ENCODE results near the gene REL. TPM values are rescaled to one million over a fixed set of nuclear protein-coding genes. Genes with fewer than 3 reads are reported as not detected.

The REL gene
- total RNA-seq, 2 experiments from 2014 or later = 49.9 to 81.1 TPM

GRCh38 chr2:60957224-60957623 lies 75.8 kb downstream of the REL start:
- TF ChIP-seq CTCF (conservative IDR thresholded peaks at IDR 0.05; ENCODE audit: low read length) = no peak
- intact Hi-C loops (cut with micrococcal nuclease; ENCODE audit: unreplicated experiment) = no loop called here
- Histone ChIP-seq H2AFZ (ENCODE audit: low read length) (no peak overlapping the region), H3K27ac (ENCODE audit: low read depth, low read length, poor library complexity, severe bottlenecking) (no peak overlapping the region), H3K4me2 (ENCODE audit: low read length) (no peak overlapping the region), H3K4me3 (ENCODE audit: low read depth, low read length, poor library complexity, severe bottlenecking) (no peak overlapping the region), H3K36me3 (ENCODE audit: insufficient read depth, low read length) (peaks cover 17% of the 10 kb centered on the region), H3K9me3 (ENCODE audit: low read length) (no peaks in the 10 kb centered on the region), H3K9me2 (ENCODE audit: insufficient read depth, low read length) (no peaks in the 10 kb centered on the region), H3K4me1 (ENCODE audit: insufficient read depth, low read length, poor library complexity, severe bottlenecking) (no peaks in the 10 kb centered on the region), H3K79me2 (ENCODE audit: insufficient read depth, low read depth, low read length) (no peaks in the 10 kb centered on the region), H4K20me1 (ENCODE audit: insufficient read depth, low read length) (no peaks in the 10 kb centered on the region)
- ChIA-PET POLR2A (interaction anchor here (1.4 kb wide), 1 partner anchor 8 kb away, joined by 4 read pairs; no protein-coding TSS in a partner anchor), CTCF (ENCODE audit: unreplicated experiment) (no interaction called here)
- no peak for DNase-seq (ENCODE audit: low spot score)
- no TSS peak for BruUV-seq (replicated peaks)

- H3K27ac ChIP-seq (ENCODE audit: low read depth, low read length, poor library complexity, severe bottlenecking) = no peak overlapping the region
- POLR2A ChIA-PET = interaction anchor here (1.4 kb wide), 1 partner anchor 8 kb away, joined by 4 read pairs; no protein-coding TSS in a partner anchor
- no TSS peak for BruUV-seq (replicated peaks)
Observed at GRCh38 chr2:60957643-60958042, 76.3 kb downstream of the REL start.

GRCh38 chr2:60958361-60958760 lies 77.0 kb downstream of the REL start:
- Histone ChIP-seq H3K4me2 (ENCODE audit: low read length) (no peak overlapping the region), H3K4me3 (ENCODE audit: low read depth, low read length, poor library complexity, severe bottlenecking) (no peak overlapping the region), H3K36me3 (ENCODE audit: insufficient read depth, low read length) (peaks cover 8% of the 10 kb centered on the region), H3K4me1 (ENCODE audit: insufficient read depth, low read length, poor library complexity, severe bottlenecking) (no peaks in the 10 kb centered on the region), H2AFZ (ENCODE audit: low read length) (no peak overlapping the region), H3K9me3 (ENCODE audit: low read length) (no peaks in the 10 kb centered on the region), H3K27ac (ENCODE audit: low read depth, low read length, poor library complexity, severe bottlenecking) (no peak overlapping the region), H4K20me1 (ENCODE audit: insufficient read depth, low read length) (no peaks in the 10 kb centered on the region), H3K79me2 (ENCODE audit: insufficient read depth, low read depth, low read length) (no peaks in the 10 kb centered on the region), H3K9me2 (ENCODE audit: insufficient read depth, low read length) (no peaks in the 10 kb centered on the region)
- no peak for DNase-seq (ENCODE audit: low spot score)
- TF ChIP-seq EZH2phosphoT487 (IDR thresholded peaks at IDR 0.05; ENCODE audit: borderline replicate concordance, low read depth, low read length) = no peak
- TF ChIP-seq CTCF (conservative IDR thresholded peaks at IDR 0.05; ENCODE audit: low read length) = no peak
- POLR2A ChIA-PET = no interaction called here
- CTCF ChIA-PET (ENCODE audit: unreplicated experiment) = no interaction called here
- intact Hi-C loops (cut with micrococcal nuclease; ENCODE audit: unreplicated experiment) = no loop called here
- BruUV-seq (replicated peaks) = no TSS peak

More at GRCh38 chr2:60957643-60958042, 76.3 kb downstream of the REL start:
- Histone ChIP-seq H3K4me3 (ENCODE audit: low read depth, low read length, poor library complexity, severe bottlenecking) (no peak overlapping the region), H3K79me2 (ENCODE audit: insufficient read depth, low read depth, low read length) (no peaks in the 10 kb centered on the region), H3K4me1 (ENCODE audit: insufficient read depth, low read length, poor library complexity, severe bottlenecking) (no peaks in the 10 kb centered on the region), H3K9me2 (ENCODE audit: insufficient read depth, low read length) (no peaks in the 10 kb centered on the region), H3K4me2 (ENCODE audit: low read length) (no peak overlapping the region), H4K20me1 (ENCODE audit: insufficient read depth, low read length) (no peaks in the 10 kb centered on the region), H3K9me3 (ENCODE audit: low read length) (no peaks in the 10 kb centered on the region), H3K36me3 (ENCODE audit: insufficient read depth, low read length) (peaks cover 15% of the 10 kb centered on the region), H2AFZ (ENCODE audit: low read length) (no peak overlapping the region)
- no peak for DNase-seq (ENCODE audit: low spot score)
- intact Hi-C loops (cut with micrococcal nuclease; ENCODE audit: unreplicated experiment) = no loop called here
- TF ChIP-seq CTCF (conservative IDR thresholded peaks at IDR 0.05; ENCODE audit: low read length) = no peak
- TF ChIP-seq EZH2phosphoT487 (IDR thresholded peaks at IDR 0.05; ENCODE audit: borderline replicate concordance, low read depth, low read length) = no peak
- CTCF ChIA-PET (ENCODE audit: unreplicated experiment) = no interaction called here

Measured in OCI-LY7 (cell line).